C1 segment of cervical spinal cord (tissue), 14 donors: ENCODE measurements around the gene TBC1D32.
"Not testable (repeated sequence)": the region's sequence is repeated elsewhere in the genome, so short reads cannot be mapped to it uniquely, and the experiment has no call there.

Experiments
- DNase-seq, 14 donors: peaks; one replicate each; lab custom pipeline; 2025; lab: John Stamatoyannopoulos, UW

TBC1D32 gene

DNA sequence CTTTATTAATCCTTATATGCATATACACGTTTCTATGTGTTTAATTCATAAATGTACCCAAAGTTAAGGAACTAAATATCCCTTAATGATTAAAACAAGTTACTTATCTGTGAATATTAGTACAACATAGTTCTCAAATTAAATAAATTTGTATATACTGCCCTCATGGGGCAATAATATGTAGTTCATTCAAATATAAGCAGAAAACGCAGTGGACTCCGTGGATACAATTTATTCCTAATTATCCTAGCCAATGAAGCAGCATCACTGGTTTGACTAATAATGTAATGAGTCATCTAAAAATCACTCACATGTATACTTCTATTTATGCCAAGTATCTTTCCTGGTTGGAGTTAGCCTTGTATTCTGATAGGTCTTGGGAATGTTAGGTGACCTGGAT lies 111.6 kb downstream of the TBC1D32 start:
- DNase-seq, result no peak

- no peak for DNase-seq
Observed at GRCh38 chr6:121216928-121217327, 117.4 kb downstream of the TBC1D32 start.

DNA sequence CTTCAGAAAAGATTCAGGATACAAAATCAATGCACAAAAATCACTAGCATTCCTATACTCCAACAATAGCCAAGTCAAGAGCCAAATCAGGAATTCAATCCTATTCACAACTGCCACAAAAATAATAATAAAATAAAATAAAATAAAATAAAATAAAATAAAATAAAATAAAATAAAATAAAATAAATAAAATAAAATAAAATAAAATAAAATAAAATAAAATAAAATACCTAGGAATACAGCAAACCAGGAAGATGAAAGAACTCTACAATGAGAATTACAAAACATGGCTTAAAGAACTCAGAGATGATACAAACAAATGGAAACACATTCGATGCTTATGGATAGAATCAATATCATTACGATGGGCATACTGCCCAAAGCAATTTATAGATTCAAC lies 120.9 kb downstream of the TBC1D32 start:
- DNase-seq, result not testable (repeated sequence)

DNA sequence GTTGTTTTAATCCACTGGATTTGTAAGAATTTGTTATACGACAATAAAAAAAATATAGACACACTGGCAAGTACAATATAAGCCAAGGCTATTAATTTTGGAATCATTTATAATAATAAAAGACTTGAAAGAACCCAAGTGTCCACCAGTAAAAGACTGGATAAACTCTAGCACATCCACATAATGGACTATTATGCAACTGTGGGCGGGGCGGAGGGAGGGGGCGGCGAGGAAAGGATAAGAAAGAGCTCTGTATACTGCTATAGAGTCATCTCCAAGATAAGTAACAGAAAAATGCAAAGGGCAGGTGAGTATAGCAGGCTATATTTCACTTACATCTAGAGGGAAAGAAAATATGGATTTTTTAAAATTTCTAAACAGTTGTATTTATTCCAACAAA lies 123.3 kb downstream of the TBC1D32 start:
- DNase-seq, result peak in 4 of 14 donors; percentile 1 to 12 (median 6)

DNA sequence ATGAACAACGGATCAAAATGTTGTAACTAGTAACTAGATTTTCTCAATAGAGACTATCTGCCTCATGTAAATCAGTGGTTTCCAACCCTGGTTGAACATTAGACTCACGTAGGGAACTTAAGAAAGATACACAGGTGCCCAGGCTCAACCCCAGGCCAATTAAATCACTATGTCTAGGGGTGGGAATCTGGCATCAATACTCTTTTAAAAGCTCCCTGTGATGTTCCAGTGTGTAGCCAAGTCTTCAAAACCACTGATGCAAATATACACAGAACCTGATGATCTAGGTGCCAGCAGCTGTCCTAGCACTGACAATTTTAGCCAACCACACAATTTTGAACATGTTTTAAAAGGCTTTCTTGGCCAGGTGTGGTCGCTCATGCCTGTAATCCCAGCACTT lies 128.7 kb downstream of the TBC1D32 start:
- DNase-seq, result no peak

- DNase-seq, result no peak
Observed at GRCh38 chr6:121201105-121201504, 133.2 kb downstream of the TBC1D32 start.

DNA sequence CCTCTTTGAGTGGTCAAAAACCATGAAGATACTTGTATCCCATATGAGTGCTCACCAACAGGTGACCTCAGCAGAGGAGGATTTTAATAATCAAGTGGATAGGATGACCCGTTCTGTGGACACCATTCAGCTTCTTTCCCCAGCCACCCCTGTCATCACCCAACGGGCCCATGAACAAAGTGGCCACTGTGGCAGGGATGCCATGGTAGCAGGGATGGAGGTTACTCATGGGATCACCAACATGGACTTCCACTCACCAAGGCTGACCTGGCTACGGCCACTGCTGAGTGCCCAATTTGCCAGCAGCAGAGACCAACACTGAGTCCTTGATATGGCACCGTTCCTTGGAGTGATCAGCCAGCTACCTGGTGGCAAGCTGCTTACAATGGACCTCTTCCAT lies 138.2 kb downstream of the TBC1D32 start:
- DNase-seq, result not testable (repeated sequence)

DNA sequence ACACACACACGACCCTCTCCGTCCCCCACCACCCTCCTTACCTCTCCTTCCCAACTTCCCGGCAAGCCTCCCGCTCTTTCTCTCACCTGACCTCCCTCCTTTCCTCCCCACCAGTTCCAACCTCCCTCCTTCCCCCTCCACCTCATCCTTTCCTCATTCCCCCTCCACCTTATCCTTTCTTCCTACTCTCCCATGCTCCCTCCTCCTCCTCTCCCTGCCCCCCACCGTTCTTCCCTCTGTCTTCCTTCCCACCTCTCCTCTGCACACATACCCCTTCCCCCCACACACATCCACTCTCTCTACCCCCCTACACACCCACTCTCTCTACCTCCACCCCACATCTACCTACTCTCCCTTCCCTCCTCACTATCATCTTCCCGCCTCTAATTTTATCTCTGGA lies 144.2 kb downstream of the TBC1D32 start:
- no peak for DNase-seq

- no peak for DNase-seq
Observed at GRCh38 chr6:121188356-121188755, 145.9 kb downstream of the TBC1D32 start.

GRCh38 chr6:121187833-121188200 lies 146.5 kb downstream of the TBC1D32 start:
- DNase-seq, result no peak

- no peak for DNase-seq
Observed at GRCh38 chr6:121187200-121187832, 147.0 kb downstream of the TBC1D32 start.

- no peak for DNase-seq
Observed at GRCh38 chr6:121183742-121184141, 150.5 kb downstream of the TBC1D32 start.

GRCh38 chr6:121175827-121176226 lies 158.5 kb downstream of the TBC1D32 start:
- no peak for DNase-seq

GRCh38 chr6:121172451-121172850 lies 161.8 kb downstream of the TBC1D32 start:
- DNase-seq, result not testable (repeated sequence)

GRCh38 chr6:121171879-121172278 lies 162.4 kb downstream of the TBC1D32 start:
- DNase-seq, result no peak

- DNase-seq, result no peak
Observed at GRCh38 chr6:121161886-121162285, 172.4 kb downstream of the TBC1D32 start.

- no peak for DNase-seq
Observed at GRCh38 chr6:121160276-121160675, 174.0 kb downstream of the TBC1D32 start.

- DNase-seq, result no peak
Observed at GRCh38 chr6:121158891-121159290, 175.4 kb downstream of the TBC1D32 start.

DNA sequence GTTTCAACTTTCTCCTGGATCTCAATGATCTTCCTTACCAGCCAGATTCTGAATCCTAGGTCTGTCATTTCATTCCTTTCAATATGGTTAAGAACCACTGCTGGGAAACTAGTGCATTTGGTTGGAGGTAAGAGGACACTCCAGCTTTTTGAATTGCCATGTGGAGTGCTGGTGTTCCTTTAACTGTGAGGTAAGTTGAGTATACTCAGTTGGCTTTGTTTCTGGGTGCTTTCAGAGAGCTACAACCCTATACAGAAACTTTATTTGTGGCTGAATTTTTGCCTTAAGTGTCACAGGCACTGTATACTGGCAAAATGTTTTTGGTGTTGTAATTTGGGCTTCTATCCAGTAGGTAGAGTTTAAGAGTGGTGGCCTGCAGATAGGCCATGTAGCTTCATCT lies 175.8 kb downstream of the TBC1D32 start:
- DNase-seq, result no peak

DNA sequence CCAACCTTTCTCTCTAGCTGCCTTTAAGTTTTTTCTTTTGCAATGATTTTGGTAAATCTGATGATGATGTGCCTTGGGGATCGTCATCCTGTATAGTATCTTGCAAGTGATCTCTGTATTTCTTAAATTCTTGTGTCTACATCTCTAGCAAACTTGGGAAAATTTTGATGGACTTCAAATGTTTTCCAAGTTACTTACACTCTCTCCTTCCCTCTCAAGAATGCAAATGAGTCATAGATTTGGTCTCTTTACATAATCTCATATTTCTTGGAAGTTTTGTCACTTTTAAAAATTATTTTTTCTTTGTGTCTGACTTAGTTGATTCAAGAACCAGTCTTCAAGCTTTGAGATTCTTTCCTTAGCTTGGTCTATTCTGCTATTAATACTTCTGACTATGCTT lies 176.4 kb downstream of the TBC1D32 start:
- no peak for DNase-seq

DNA sequence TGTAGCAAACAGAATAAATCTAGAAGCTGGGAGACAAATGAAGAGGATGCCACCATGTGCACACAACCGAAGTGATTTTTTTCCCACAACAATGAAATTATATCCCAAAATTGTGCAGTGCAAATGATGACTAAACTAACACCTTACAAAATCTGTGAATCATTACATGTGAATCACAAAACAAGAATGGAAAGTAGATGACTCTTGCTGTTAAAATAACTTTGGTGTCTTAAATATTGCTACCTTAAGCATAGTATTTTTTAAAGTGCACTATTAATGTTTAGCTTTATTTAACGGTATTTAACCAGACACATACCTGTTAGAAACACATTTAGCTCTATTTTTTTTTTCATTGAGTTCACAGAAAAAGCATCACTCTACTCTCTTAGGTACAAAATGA lies 190.8 kb downstream of the TBC1D32 start:
- no peak for DNase-seq

GRCh38 chr6:121142093-121142492 lies 192.2 kb downstream of the TBC1D32 start:
- DNase-seq, result no peak

- DNase-seq, result no peak
Observed at GRCh38 chr6:121135425-121135824, 198.9 kb downstream of the TBC1D32 start.

GRCh38 chr6:121134922-121135321 lies 199.4 kb downstream of the TBC1D32 start:
- no peak for DNase-seq
